H1 (cell line): Measurements from ENCODE around the gene CHRM1. TPM values are rescaled to one million over a fixed set of nuclear protein-coding genes. Genes with fewer than 3 reads are reported as not detected.
A peak's percentile ranks its signal among the peaks of the same experiment; 100 is the strongest.

Source experiments
- BACH1 ChIP-seq: IDR thresholded peaks from 2 replicates; pipeline ENCODE4 v1.6.1; 2012; ENCODE audit warnings: low read length, improper control_type of control experiment
- CBX8 ChIP-seq: fragments of 300-800, 300-1000 bp; sonication (generic); IDR thresholded peaks from 2 replicates; pipeline ENCODE4 v1.7.1; 2016; ENCODE audit warnings: low read depth, low read length, borderline replicate concordance
- CREB1 ChIP-seq: IDR thresholded peaks from 2 replicates; pipeline ENCODE4 v1.6.1; 2012; ENCODE audit warnings: inconsistent platforms
- CTBP2 ChIP-seq: IDR thresholded peaks from 2 replicates; pipeline ENCODE4 v1.7.0; 2011; ENCODE audit warnings: borderline replicate concordance, mild to moderate bottlenecking, moderate library complexity, mixed read lengths, low read length; ENCODE audit not compliant: insufficient read depth, insufficient read length
- EGR1 ChIP-seq: IDR thresholded peaks from 2 replicates; pipeline ENCODE4 v1.6.1; 2011; ENCODE audit warnings: low read depth, low read length, borderline replicate concordance
- EZH2 ChIP-seq: fragments of 200-600 bp; sonication (generic); IDR thresholded peaks from 2 replicates; pipeline ENCODE4 v1.7.1; 2012; ENCODE audit warnings: low read depth, mild to moderate bottlenecking, moderate library complexity, low read length, inconsistent platforms; ENCODE audit not compliant: severe bottlenecking
- GTF2F1 ChIP-seq: IDR thresholded peaks from 2 replicates; pipeline ENCODE4 v1.6.1; 2012; ENCODE audit warnings: low read depth, low read length, improper control_type of control experiment, borderline replicate concordance
- HDAC6 ChIP-seq: IDR thresholded peaks from one replicate; pipeline ENCODE4 v1.7.1; 2012; ENCODE audit warnings: low read depth, mild to moderate bottlenecking, inconsistent platforms, low read length, moderate library complexity
- JUND ChIP-seq: IDR thresholded peaks from 2 replicates; pipeline ENCODE4 v1.6.1; 2011; ENCODE audit warnings: mild to moderate bottlenecking, improper control_type of control experiment, low read length
- NANOG ChIP-seq: IDR thresholded peaks from 2 replicates; pipeline ENCODE4 v1.6.1; 2011; ENCODE audit warnings: low read length, low read depth, mild to moderate bottlenecking, inconsistent platforms; ENCODE audit not compliant: insufficient read depth, poor library complexity, severe bottlenecking
- NRF1 ChIP-seq: IDR thresholded peaks from 2 replicates; pipeline ENCODE4 v1.6.1; 2011; ENCODE audit warnings: mild to moderate bottlenecking, low read depth, low read length, improper control_type of control experiment
- PHF8 ChIP-seq: fragments of 200-600 bp; sonication (generic); conservative IDR thresholded peaks from 2 replicates; pipeline ENCODE4 v1.7.1; 2012; ENCODE audit warnings: low read depth, mild to moderate bottlenecking, inconsistent platforms, low read length, moderate library complexity
- POLR2AphosphoS5 ChIP-seq: IDR thresholded peaks from 2 replicates; pipeline ENCODE4 v1.6.1; 2011; ENCODE audit warnings: low read depth, low read length
- POU5F1 ChIP-seq: IDR thresholded peaks from 2 replicates; pipeline ENCODE4 v1.6.1; 2011; ENCODE audit warnings: low read depth, mild to moderate bottlenecking, low read length, moderate library complexity
- RAD21 ChIP-seq, 2 experiments: IDR thresholded peaks in 1 of 2; conservative IDR thresholded peaks in 1 of 2; 2 replicates each; pipeline ENCODE4 v1.6.1; 2011; ENCODE audit warnings: low read depth in 2 of 2, low read length in 2 of 2, improper control_type of control experiment in 1 of 2, inconsistent platforms in 1 of 2, mild to moderate bottlenecking in 1 of 2, moderate library complexity in 1 of 2
- RBBP5 ChIP-seq: IDR thresholded peaks from 2 replicates; pipeline ENCODE4 v1.7.1; 2012; ENCODE audit warnings: low read depth, mild to moderate bottlenecking, inconsistent platforms, low read length, moderate library complexity, borderline replicate concordance
- SIX5 ChIP-seq: IDR thresholded peaks from 2 replicates; pipeline ENCODE4 v1.6.1; 2011; ENCODE audit warnings: mild to moderate bottlenecking, low read depth, low read length
- SP2 ChIP-seq: IDR thresholded peaks from 2 replicates; pipeline ENCODE4 v1.6.1; 2012; ENCODE audit warnings: mild to moderate bottlenecking, low read length, inconsistent platforms
- SP4 ChIP-seq: IDR thresholded peaks from 2 replicates; pipeline ENCODE4 v1.6.1; 2012; ENCODE audit warnings: low read length, inconsistent platforms
- SRF ChIP-seq: IDR thresholded peaks from 2 replicates; pipeline ENCODE4 v1.6.1; 2011; ENCODE audit warnings: mild to moderate bottlenecking, low read depth, low read length, moderate library complexity
- SUZ12 ChIP-seq: fragments of 200-600 bp; sonication (generic); IDR thresholded peaks from 2 replicates; pipeline ENCODE4 v1.6.1; 2012; ENCODE audit warnings: mild to moderate bottlenecking, inconsistent platforms, low read length, moderate library complexity, mixed read lengths
- TCF12 ChIP-seq: IDR thresholded peaks from 2 replicates; pipeline ENCODE4 v1.6.1; 2011; ENCODE audit warnings: low read depth, mild to moderate bottlenecking, low read length
- TEAD4 ChIP-seq: IDR thresholded peaks from 2 replicates; pipeline ENCODE4 v1.6.1; 2012; ENCODE audit warnings: low read depth, low read length, inconsistent platforms, mixed read lengths
- YY1 ChIP-seq: IDR thresholded peaks from 2 replicates; pipeline ENCODE4 v1.6.1; 2011; ENCODE audit warnings: low read depth, mild to moderate bottlenecking, low read length
- polyA plus RNA-seq, 7 experiments: library from polyadenylated mRNA; depleted of rRNA in 3 of 7; stranded (reverse) in 5 of 7; unstranded in 2 of 7; fragments of >200 nt in 5 of 7; fragments of 200-250 nt in 2 of 7; gene quantifications; 1 replicate in 5 of 7; 2 replicates in 1 of 7; 4 replicates in 1 of 7; pipeline versions ENCODE4 v1.2.1 to v1.2.3, GENCODE V29; 2011 to 2013; ENCODE audit warnings: missing spikeins in 2 of 7, mixed read lengths in 2 of 7
- total RNA-seq: library from RNA; stranded (reverse); fragmentation: NEBNext Ultra II Directional; extraction: Animal tissue kit (Norgen Biotek cat#: 25700); gene quantifications from 2 replicates; pipeline ENCODE4 v1.2.1, GENCODE V29; 2021
- TF ChIP-seq, protein P1 (sequence below): IDR thresholded peaks from 2 replicates; pipeline ENCODE4 v1.6.1; 2012; ENCODE audit warnings: inconsistent platforms

CHRM1 gene
- total and polyA plus RNA-seq, 2 of the 8 experiments (the other 6 are each of a cell fraction or from before 2014, with no cell fraction given) = 0.08 TPM; not detected in 1

DNA sequence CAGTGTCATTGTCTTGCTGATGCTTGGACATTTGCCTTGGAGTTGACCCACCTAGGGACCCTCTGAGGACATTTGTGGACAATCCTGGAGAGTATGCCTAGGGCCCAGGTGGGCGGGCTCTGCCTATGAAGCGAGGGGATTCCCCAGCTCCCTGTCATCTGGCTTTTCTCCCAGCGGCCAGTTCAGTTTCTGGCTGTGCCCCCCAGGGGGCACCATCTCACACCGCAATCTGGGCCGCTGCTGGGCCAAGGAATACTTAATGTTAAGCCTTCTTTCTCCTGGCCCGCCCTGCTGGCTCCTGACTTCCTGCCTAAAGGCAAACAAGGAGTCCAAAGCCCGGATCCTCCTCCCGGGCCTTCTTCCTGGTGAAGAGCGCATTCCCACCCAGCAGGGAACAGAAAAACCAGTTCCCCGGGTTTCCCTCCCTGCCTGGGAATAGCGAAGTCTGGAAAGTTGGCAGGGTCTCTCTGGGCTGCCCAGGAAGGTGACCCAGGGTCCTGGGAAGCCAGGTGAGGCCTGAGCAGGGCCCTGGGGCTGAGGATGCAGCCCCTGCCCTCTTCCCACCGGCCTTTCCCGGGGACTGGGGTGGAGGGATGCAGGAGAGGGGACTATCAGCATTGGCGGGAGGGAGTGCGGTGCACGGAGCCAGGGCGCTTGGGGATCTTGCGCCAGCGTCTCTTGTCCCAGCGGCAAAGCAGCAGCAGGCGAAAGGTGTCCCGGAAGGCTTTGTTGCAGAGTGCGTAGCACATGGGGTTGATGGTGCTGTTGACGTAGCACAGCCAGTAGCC is 11.9 kb downstream of the CHRM1 start (continued):
- TF ChIP-seq EZH2 = no peak
- no peak for TF ChIP-seq POLR2AphosphoS5
- TF ChIP-seq HDAC6 = no peak
- peak; percentile 76; the same call in 1 of the 2 replicates for TF ChIP-seq YY1
- 0 out of 2 replicates have a peak, but pooled peaks have one; percentile 47 for TF ChIP-seq PHF8
- no peak for TF ChIP-seq BACH1
- TF ChIP-seq SRF = no peak
- TF ChIP-seq RAD21 (IDR thresholded peaks at IDR 0.05 in 1 of 2, conservative IDR thresholded peaks at IDR 0.05 in 1 of 2; ENCODE audit: low read depth in 2 of 2, low read length in 2 of 2) = peak; percentile 71 to 84
- TF ChIP-seq RBBP5 = peak; percentile 100
- TF ChIP-seq TEAD4 = peak; percentile 87
- no peak; the same call in 1 of the 2 replicates for TF ChIP-seq EGR1
- TF ChIP-seq GTF2F1 = no peak
- TF ChIP-seq JUND = peak; percentile 63
- no peak for TF ChIP-seq SP2
- no peak for TF ChIP-seq SUZ12
- no peak for TF ChIP-seq NRF1
- TF ChIP-seq POU5F1 = no peak
- TF ChIP-seq SP4 = peak; percentile 33; the same call in 1 of the 2 replicates
- peak; percentile 75 for TF ChIP-seq CTBP2
- TF ChIP-seq, protein P1, sequence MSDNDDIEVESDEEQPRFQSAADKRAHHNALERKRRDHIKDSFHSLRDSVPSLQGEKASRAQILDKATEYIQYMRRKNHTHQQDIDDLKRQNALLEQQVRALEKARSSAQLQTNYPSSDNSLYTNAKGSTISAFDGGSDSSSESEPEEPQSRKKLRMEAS = peak; percentile 68
- no peak for TF ChIP-seq CBX8
- peak; percentile 5; the same call in 1 of the 2 replicates for TF ChIP-seq CREB1
- no peak for TF ChIP-seq NANOG
- TF ChIP-seq TCF12 = 0 out of 2 replicates have a peak, but pooled peaks have one; percentile 13
- no peak for TF ChIP-seq SIX5
